ENCODE results near the gene CDK9. TPM values are rescaled to one million over a fixed set of nuclear protein-coding genes. Genes with fewer than 3 reads are reported as not detected.

Gene CDK9
- polyA plus RNA-seq, 3 donors = 24.9 to 139 (median 26.4) TPM

DNA sequence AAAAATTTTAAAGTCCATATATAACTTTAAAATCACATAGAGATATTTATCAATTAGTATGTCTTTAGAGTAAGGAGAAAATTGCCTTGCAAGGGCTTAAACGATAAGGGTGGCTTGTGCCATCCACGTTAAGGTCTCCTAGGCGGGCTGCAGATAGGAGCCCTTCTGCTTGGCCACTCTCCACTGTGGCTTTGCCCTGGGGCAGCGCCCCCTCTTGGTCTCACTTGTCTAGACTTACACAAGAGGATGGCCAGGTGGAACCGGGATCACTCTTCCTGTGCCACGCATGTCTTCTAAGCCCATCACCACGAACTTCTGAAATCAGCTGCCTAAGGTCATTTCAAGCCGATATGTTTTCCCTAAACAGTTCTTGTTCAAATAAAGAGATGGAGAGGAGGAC, 19.8 kb downstream of the CDK9 start:
- no peak for DNase-seq
- WGBS (ENCODE audit: insufficient coverage) = 88% methylated on average over 6 of the region's 8 CpGs

DNA sequence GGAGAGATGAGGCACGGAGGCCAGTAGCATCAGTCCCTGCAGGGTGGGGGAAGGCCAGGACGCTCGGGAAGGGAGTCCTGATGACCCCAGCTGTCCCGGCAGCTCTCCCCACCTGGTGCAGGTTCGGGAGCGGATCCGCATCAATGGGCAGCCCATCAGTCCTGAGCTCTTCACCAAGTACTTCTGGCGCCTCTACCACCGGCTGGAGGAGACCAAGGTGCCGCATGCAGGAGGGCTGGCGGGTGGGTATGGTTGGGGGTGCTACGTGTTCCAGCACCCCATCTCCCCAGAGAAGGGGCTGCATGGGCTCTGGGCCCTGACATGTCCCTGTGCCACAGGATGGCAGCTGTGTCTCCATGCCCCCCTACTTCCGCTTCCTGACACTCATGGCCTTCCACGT, 21.0 kb downstream of the CDK9 start:
- no peak overlapping the region for H3K27ac ChIP-seq (ENCODE audit: low read depth in 1 of 2, low read length in 2 of 2)
- intact Hi-C loops (cut with micrococcal nuclease) = no loop called here
- Mint-ChIP-seq H3K4me1 (peaks cover 27% of the 10 kb centered on the region), H3K27me3 (ENCODE audit: low read depth in 3 of 3) (peaks cover 0 to 2% (median 0%) of the 10 kb centered on the region in 3 donors), H3K9me3 (no peaks in the 10 kb centered on the region), H3K4me3 (no peak overlapping the region), H3K27ac (peak overlapping the region in 4 of 7 donors; percentile 23 to 60 (median 40)), H3K36me3 (peaks cover 28 to 44% of the 10 kb centered on the region in 2 donors)
- no peaks in the 10 kb centered on the region for H3K27me3 ChIP-seq (ENCODE audit: control insufficient read depth in 2 of 2, insufficient read depth in 2 of 2, low read length in 2 of 2)
- peaks cover 10% of the 10 kb centered on the region for H4K20me1 ChIP-seq (ENCODE audit: insufficient read depth, low read length)
- WGBS (ENCODE audit: insufficient coverage) = 97% methylated on average over 9 of the region's 14 CpGs
- peaks cover 20 to 24% of the 10 kb centered on the region in 2 donors for H3K4me1 ChIP-seq (ENCODE audit: control insufficient read depth in 1 of 2, insufficient read depth in 2 of 2, low read length in 2 of 2)
- H3K9ac ChIP-seq (ENCODE audit: insufficient read depth, low read length, poor library complexity, severe bottlenecking) = no peak overlapping the region
- H2AFZ ChIP-seq (ENCODE audit: insufficient read depth, low read depth, low read length, poor library complexity, severe bottlenecking) = no peak overlapping the region
- H3K79me2 ChIP-seq (ENCODE audit: insufficient read depth, low read length) = peaks cover 22% of the 10 kb centered on the region
- no peak for DNase-seq
- H3K4me2 ChIP-seq (replicated peaks; ENCODE audit: extremely low read depth, low read length, poor library complexity, severe bottlenecking) = no peak overlapping the region
- H3K4me3 ChIP-seq (replicated peaks in 1 of 3; ENCODE audit: low read depth in 2 of 3, low read length in 3 of 3) = no peak overlapping the region
- H3K9me3 ChIP-seq (replicated peaks in 1 of 2; ENCODE audit: control insufficient read depth in 1 of 2, insufficient read depth in 1 of 2, low read length in 2 of 2) = no peaks in the 10 kb centered on the region
- peaks cover 27 to 32% of the 10 kb centered on the region in 2 donors for H3K36me3 ChIP-seq (replicated peaks in 1 of 2; ENCODE audit: control insufficient read depth in 1 of 2, insufficient read depth in 2 of 2, low read length in 2 of 2)
- TF ChIP-seq, protein P1, sequence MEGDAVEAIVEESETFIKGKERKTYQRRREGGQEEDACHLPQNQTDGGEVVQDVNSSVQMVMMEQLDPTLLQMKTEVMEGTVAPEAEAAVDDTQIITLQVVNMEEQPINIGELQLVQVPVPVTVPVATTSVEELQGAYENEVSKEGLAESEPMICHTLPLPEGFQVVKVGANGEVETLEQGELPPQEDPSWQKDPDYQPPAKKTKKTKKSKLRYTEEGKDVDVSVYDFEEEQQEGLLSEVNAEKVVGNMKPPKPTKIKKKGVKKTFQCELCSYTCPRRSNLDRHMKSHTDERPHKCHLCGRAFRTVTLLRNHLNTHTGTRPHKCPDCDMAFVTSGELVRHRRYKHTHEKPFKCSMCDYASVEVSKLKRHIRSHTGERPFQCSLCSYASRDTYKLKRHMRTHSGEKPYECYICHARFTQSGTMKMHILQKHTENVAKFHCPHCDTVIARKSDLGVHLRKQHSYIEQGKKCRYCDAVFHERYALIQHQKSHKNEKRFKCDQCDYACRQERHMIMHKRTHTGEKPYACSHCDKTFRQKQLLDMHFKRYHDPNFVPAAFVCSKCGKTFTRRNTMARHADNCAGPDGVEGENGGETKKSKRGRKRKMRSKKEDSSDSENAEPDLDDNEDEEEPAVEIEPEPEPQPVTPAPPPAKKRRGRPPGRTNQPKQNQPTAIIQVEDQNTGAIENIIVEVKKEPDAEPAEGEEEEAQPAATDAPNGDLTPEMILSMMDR (IDR thresholded peaks at IDR 0.05) = no peak

More for the DNA sequence above, 19.8 kb downstream of the CDK9 start:
- Histone ChIP-seq H4K20me1 (ENCODE audit: insufficient read depth, low read length) (peaks cover 10% of the 10 kb centered on the region), H3K79me2 (ENCODE audit: insufficient read depth, low read length) (peaks cover 22% of the 10 kb centered on the region), H3K27ac (ENCODE audit: low read depth in 1 of 2, low read length in 2 of 2) (no peak overlapping the region), H3K4me3 (replicated peaks in 1 of 3; ENCODE audit: low read depth in 2 of 3, low read length in 3 of 3) (no peak overlapping the region), H3K9ac (ENCODE audit: insufficient read depth, low read length, poor library complexity, severe bottlenecking) (no peak overlapping the region), H3K9me3 (replicated peaks in 1 of 2; ENCODE audit: control insufficient read depth in 1 of 2, insufficient read depth in 1 of 2, low read length in 2 of 2) (no peaks in the 10 kb centered on the region), H3K36me3 (replicated peaks in 1 of 2; ENCODE audit: control insufficient read depth in 1 of 2, insufficient read depth in 2 of 2, low read length in 2 of 2) (peaks cover 27% of the 10 kb centered on the region in 2 donors), H2AFZ (ENCODE audit: insufficient read depth, low read depth, low read length, poor library complexity, severe bottlenecking) (no peak overlapping the region), H3K4me2 (replicated peaks; ENCODE audit: extremely low read depth, low read length, poor library complexity, severe bottlenecking) (no peak overlapping the region), H3K27me3 (ENCODE audit: control insufficient read depth in 2 of 2, insufficient read depth in 2 of 2, low read length in 2 of 2) (no peaks in the 10 kb centered on the region), H3K4me1 (ENCODE audit: control insufficient read depth in 1 of 2, insufficient read depth in 2 of 2, low read length in 2 of 2) (peaks cover 32 to 37% of the 10 kb centered on the region in 2 donors)
- intact Hi-C loops (cut with micrococcal nuclease) = no loop called here
- peaks cover 26 to 41% of the 10 kb centered on the region in 2 donors for H3K36me3 Mint-ChIP-seq
- TF ChIP-seq, protein P1 (IDR thresholded peaks at IDR 0.05) = peak; percentile 45
- H3K27ac Mint-ChIP-seq = peak overlapping the region in 1 of 7 donors; percentile 69
- no peak overlapping the region for H3K4me3 Mint-ChIP-seq
- H3K4me1 Mint-ChIP-seq = peaks cover 35% of the 10 kb centered on the region
- H3K27me3 Mint-ChIP-seq (ENCODE audit: low read depth in 3 of 3) = peaks cover 0 to 2% (median 0%) of the 10 kb centered on the region in 3 donors
- H3K9me3 Mint-ChIP-seq = peaks cover 0 to 2% (median 0%) of the 10 kb centered on the region in 7 donors
